Measurements from ENCODE around the gene PVALEF. TPM values are rescaled to one million over a fixed set of nuclear protein-coding genes. Genes with fewer than 3 reads are reported as not detected.

PVALEF gene
- polyA plus RNA-seq (2013, experiment 1 of 2), result not detected
- polyA plus RNA-seq (2013, experiment 2 of 2), result not detected

- WGBS (ENCODE audit: extremely low coverage, insufficient coverage, low lambda C conversion rate), result no CpG with 5 or more reads among the region's 46 CpGs
- Histone ChIP-seq H2AK5ac (ENCODE audit: low read length) (no peak within 1 kb of the TSS), H2BK5ac (ENCODE audit: low read length) (no peak within 1 kb of the TSS), H3K4me1 (ENCODE audit: control insufficient read depth, low read depth, low read length) (no peaks in the 10 kb centered on the region), H4K5ac (ENCODE audit: low read length) (no peak within 1 kb of the TSS), H3K27ac (ENCODE audit: low read depth, low read length) (no peak within 1 kb of the TSS), H2BK120ac (ENCODE audit: low read depth, low read length) (no peak within 1 kb of the TSS), H3K4ac (ENCODE audit: low read depth, low read length) (no peak within 1 kb of the TSS), H3K23ac (ENCODE audit: low read length) (no peak within 1 kb of the TSS), H3K27me3 (ENCODE audit: insufficient read depth, low read length, poor library complexity) (no peaks in the 10 kb centered on the region), H3K9ac (ENCODE audit: low read length) (no peak within 1 kb of the TSS), H3K79me2 (ENCODE audit: control insufficient read depth, insufficient read depth, low read length) (no peaks in the 10 kb centered on the region), H4K8ac (ENCODE audit: low read depth, low read length) (no peak within 1 kb of the TSS), H3K56ac (ENCODE audit: low read length) (no peak within 1 kb of the TSS), H3K79me1 (ENCODE audit: low read length) (no peaks in the 10 kb centered on the region), H3K18ac (ENCODE audit: low read length) (no peak within 1 kb of the TSS), H3K4me2 (ENCODE audit: low read length) (peak within 1 kb of the TSS; percentile 22), H3K36me3 (ENCODE audit: control insufficient read depth, insufficient read depth, low read length) (no peaks in the 10 kb centered on the region), H3K4me3 (ENCODE audit: low read length) (no peak within 1 kb of the TSS), H2BK15ac (replicated peaks; ENCODE audit: low read depth) (no peak within 1 kb of the TSS)
- DNase-seq, result peak; percentile 22
Measured at GRCh38 chr17:81165246-81166032, at the start of gene PVALEF. TSS of gene PVALEF (plus strand) at chr17:81165507. CDS start at chr17:81181227, 15,720 bp downstream.

DNA sequence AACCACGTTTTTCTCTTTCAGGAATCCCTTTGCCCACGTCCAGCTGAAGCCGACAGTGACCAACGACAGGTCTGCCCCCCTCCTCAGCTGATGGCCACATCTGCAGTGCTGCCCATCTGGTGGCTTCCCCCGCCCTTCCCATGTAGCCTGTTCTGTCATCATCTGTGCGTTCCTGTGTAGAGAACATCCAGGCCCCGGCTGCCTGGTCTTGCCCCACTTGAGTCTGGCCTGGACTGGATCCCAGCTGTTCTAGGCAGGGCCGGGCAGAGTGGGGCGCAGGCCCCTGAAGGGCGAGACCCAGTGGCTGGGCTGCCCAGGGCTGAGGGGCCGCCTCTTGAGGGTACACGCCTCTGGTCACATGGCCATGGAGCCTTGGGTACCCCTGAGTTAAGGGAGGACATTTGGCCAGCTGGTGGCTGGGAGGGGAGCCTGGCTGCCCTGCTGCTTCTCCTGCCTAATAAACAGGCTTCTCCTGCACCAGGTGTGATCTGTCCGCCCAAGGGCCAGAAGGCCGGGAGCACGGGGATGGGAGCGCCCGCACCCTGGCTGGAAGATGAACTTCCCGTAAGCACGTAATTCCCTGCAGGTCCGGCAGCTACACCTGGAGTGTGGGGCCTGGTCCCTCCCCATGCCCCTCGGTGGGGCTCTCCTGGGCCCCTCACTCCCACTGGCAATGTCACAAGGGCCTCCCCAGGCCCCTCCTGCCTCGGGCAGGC is 49.4 kb upstream of the PVALEF start:
- H3K23ac ChIP-seq (ENCODE audit: low read length), result no peak overlapping the region

DNA sequence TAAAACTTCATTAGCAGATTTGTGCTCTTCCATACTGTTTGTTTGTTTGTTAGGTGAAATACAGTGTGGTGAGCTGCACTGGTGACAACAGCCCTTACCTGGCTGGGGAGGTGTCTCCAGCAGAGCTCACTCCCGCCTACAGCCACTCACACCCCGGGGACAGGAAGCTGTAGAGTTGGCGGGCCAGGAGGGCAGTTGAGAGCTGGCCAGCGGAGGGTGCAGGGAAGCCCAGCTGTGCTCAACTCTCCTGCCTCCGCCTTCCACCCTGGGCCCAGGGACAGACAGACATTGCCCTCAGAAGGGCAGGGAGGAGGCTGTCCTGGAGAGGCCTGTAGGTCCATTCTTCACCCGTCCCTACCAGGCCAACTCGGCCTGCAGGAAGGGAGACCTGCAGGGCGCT is 48.6 kb upstream of the PVALEF start:
- Histone ChIP-seq H3K36me3 (ENCODE audit: control insufficient read depth, insufficient read depth, low read length) (no peaks in the 10 kb centered on the region), H3K9ac (ENCODE audit: low read length) (no peak overlapping the region), H3K23ac (ENCODE audit: low read length) (no peak overlapping the region), H3K79me2 (ENCODE audit: control insufficient read depth, insufficient read depth, low read length) (no peaks in the 10 kb centered on the region), H3K4me3 (ENCODE audit: low read length) (no peak overlapping the region), H3K79me1 (ENCODE audit: low read length) (no peaks in the 10 kb centered on the region), H4K8ac (ENCODE audit: low read depth, low read length) (no peak overlapping the region), H3K27ac (ENCODE audit: low read depth, low read length) (no peak overlapping the region), H3K4me1 (ENCODE audit: control insufficient read depth, low read depth, low read length) (no peaks in the 10 kb centered on the region), H3K56ac (ENCODE audit: low read length) (peak overlapping the region; percentile 34), H3K4ac (ENCODE audit: low read depth, low read length) (no peak overlapping the region), H2BK120ac (ENCODE audit: low read depth, low read length) (no peak overlapping the region), H3K4me2 (ENCODE audit: low read length) (no peak overlapping the region), H3K18ac (ENCODE audit: low read length) (no peak overlapping the region), H2BK5ac (ENCODE audit: low read length) (no peak overlapping the region), H2AK5ac (ENCODE audit: low read length) (no peak overlapping the region), H4K5ac (ENCODE audit: low read length) (no peak overlapping the region), H2BK15ac (replicated peaks; ENCODE audit: low read depth) (no peak overlapping the region), H3K27me3 (ENCODE audit: insufficient read depth, low read length, poor library complexity) (no peaks in the 10 kb centered on the region)
- no CpG with 5 or more reads among the region's 8 CpGs for WGBS (ENCODE audit: extremely low coverage, insufficient coverage, low lambda C conversion rate)
- DNase-seq, result no peak

More for the DNA sequence above, 49.4 kb upstream of the PVALEF start:
- Histone ChIP-seq H3K79me1 (ENCODE audit: low read length) (no peaks in the 10 kb centered on the region), H3K4ac (ENCODE audit: low read depth, low read length) (no peak overlapping the region), H3K9ac (ENCODE audit: low read length) (no peak overlapping the region), H2AK5ac (ENCODE audit: low read length) (no peak overlapping the region), H3K56ac (ENCODE audit: low read length) (no peak overlapping the region), H2BK120ac (ENCODE audit: low read depth, low read length) (no peak overlapping the region), H2BK15ac (replicated peaks; ENCODE audit: low read depth) (no peak overlapping the region), H4K5ac (ENCODE audit: low read length) (no peak overlapping the region), H3K79me2 (ENCODE audit: control insufficient read depth, insufficient read depth, low read length) (no peaks in the 10 kb centered on the region), H4K8ac (ENCODE audit: low read depth, low read length) (no peak overlapping the region), H3K18ac (ENCODE audit: low read length) (no peak overlapping the region), H3K4me3 (ENCODE audit: low read length) (no peak overlapping the region), H3K36me3 (ENCODE audit: control insufficient read depth, insufficient read depth, low read length) (no peaks in the 10 kb centered on the region), H2BK5ac (ENCODE audit: low read length) (no peak overlapping the region), H3K4me2 (ENCODE audit: low read length) (no peak overlapping the region), H3K27ac (ENCODE audit: low read depth, low read length) (no peak overlapping the region), H3K27me3 (ENCODE audit: insufficient read depth, low read length, poor library complexity) (no peaks in the 10 kb centered on the region), H3K4me1 (ENCODE audit: control insufficient read depth, low read depth, low read length) (no peaks in the 10 kb centered on the region)
- no CpG with 5 or more reads among the region's 22 CpGs for WGBS (ENCODE audit: extremely low coverage, insufficient coverage, low lambda C conversion rate)
- no peak for DNase-seq

DNA sequence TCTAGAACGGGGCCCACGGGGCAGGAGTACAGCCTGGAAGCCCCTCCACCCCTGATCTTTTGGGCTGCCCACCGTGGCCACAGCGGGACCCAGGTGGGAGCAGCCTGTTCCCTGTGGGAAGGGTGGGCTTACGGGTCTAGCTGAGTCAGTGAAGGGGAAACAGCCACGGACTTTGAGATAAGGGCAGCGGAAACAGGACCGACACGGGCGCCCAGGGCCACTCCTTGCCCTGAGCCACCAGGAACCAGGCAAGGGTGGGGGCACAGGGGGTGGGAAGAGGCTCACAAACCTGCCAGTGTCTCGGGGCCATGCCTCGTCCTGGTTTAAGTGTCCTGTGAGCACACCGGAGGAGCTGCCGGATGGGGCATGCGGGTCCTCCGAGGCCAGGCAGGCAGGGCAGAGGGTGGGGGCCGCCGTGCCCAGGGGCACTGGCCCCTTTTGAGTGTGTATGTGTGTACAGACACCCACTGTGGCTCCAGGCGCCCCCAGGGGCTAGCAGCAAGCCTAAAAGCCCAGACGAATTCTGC is 47.6 kb upstream of the PVALEF start:
- H3K36me3 ChIP-seq (ENCODE audit: control insufficient read depth, insufficient read depth, low read length), result no peaks in the 10 kb centered on the region
- no peak for DNase-seq
- no peak overlapping the region for H2BK120ac ChIP-seq (ENCODE audit: low read depth, low read length)
- H3K4me1 ChIP-seq (ENCODE audit: control insufficient read depth, low read depth, low read length), result no peaks in the 10 kb centered on the region
- H3K23ac ChIP-seq (ENCODE audit: low read length), result no peak overlapping the region
- H3K18ac ChIP-seq (ENCODE audit: low read length), result no peak overlapping the region
- no peak overlapping the region for H3K4ac ChIP-seq (ENCODE audit: low read depth, low read length)
- H3K79me1 ChIP-seq (ENCODE audit: low read length), result no peaks in the 10 kb centered on the region
- H3K79me2 ChIP-seq (ENCODE audit: control insufficient read depth, insufficient read depth, low read length), result no peaks in the 10 kb centered on the region
- no peaks in the 10 kb centered on the region for H3K27me3 ChIP-seq (ENCODE audit: insufficient read depth, low read length, poor library complexity)
- no peak overlapping the region for H3K27ac ChIP-seq (ENCODE audit: low read depth, low read length)
- no peak overlapping the region for H2AK5ac ChIP-seq (ENCODE audit: low read length)
- no peak overlapping the region for H3K4me2 ChIP-seq (ENCODE audit: low read length)
- no CpG with 5 or more reads among the region's 20 CpGs for WGBS (ENCODE audit: extremely low coverage, insufficient coverage, low lambda C conversion rate)
- H4K8ac ChIP-seq (ENCODE audit: low read depth, low read length), result no peak overlapping the region
- H3K4me3 ChIP-seq (ENCODE audit: low read length), result no peak overlapping the region
- no peak overlapping the region for H2BK15ac ChIP-seq (replicated peaks; ENCODE audit: low read depth)
- no peak overlapping the region for H2BK5ac ChIP-seq (ENCODE audit: low read length)
- H4K5ac ChIP-seq (ENCODE audit: low read length), result no peak overlapping the region
- no peak overlapping the region for H3K56ac ChIP-seq (ENCODE audit: low read length)
- H3K9ac ChIP-seq (ENCODE audit: low read length), result no peak overlapping the region

- Histone ChIP-seq H4K8ac (ENCODE audit: low read depth, low read length) (no peak overlapping the region), H3K79me1 (ENCODE audit: low read length) (no peaks in the 10 kb centered on the region), H3K56ac (ENCODE audit: low read length) (peak overlapping the region; percentile 46), H3K4ac (ENCODE audit: low read depth, low read length) (no peak overlapping the region), H2BK120ac (ENCODE audit: low read depth, low read length) (no peak overlapping the region), H2BK5ac (ENCODE audit: low read length) (no peak overlapping the region), H3K79me2 (ENCODE audit: control insufficient read depth, insufficient read depth, low read length) (no peaks in the 10 kb centered on the region), H2AK5ac (ENCODE audit: low read length) (no peak overlapping the region), H2BK15ac (replicated peaks; ENCODE audit: low read depth) (no peak overlapping the region), H3K4me3 (ENCODE audit: low read length) (no peak overlapping the region), H4K5ac (ENCODE audit: low read length) (no peak overlapping the region), H3K23ac (ENCODE audit: low read length) (peak overlapping the region; percentile 68), H3K4me2 (ENCODE audit: low read length) (peak overlapping the region; percentile 88), H3K27me3 (ENCODE audit: insufficient read depth, low read length, poor library complexity) (no peaks in the 10 kb centered on the region), H3K9ac (ENCODE audit: low read length) (peak overlapping the region; percentile 65), H3K4me1 (ENCODE audit: control insufficient read depth, low read depth, low read length) (no peaks in the 10 kb centered on the region), H3K27ac (ENCODE audit: low read depth, low read length) (no peak overlapping the region), H3K18ac (ENCODE audit: low read length) (no peak overlapping the region), H3K36me3 (ENCODE audit: control insufficient read depth, insufficient read depth, low read length) (no peaks in the 10 kb centered on the region)
- WGBS (ENCODE audit: extremely low coverage, insufficient coverage, low lambda C conversion rate), result no CpG with 5 or more reads among the region's 24 CpGs
- DNase-seq, result no peak
Measured at GRCh38 chr17:81118308-81119221, 46.7 kb upstream of the PVALEF start.
